Liver (tissue), 3 donors: ENCODE results near the gene UCK2.

ENCODE experiments used
- EGR1 ChIP-seq, 2 donors: IDR thresholded peaks; 2 replicates each; pipeline ENCODE4 v1.6.1; 2016 to 2018; ENCODE audit warnings: antibody characterized with exemption in 2 of 2, low read depth in 2 of 2
- FOXA1 ChIP-seq: IDR thresholded peaks from 2 replicates; pipeline ENCODE4 v1.6.1; 2016; ENCODE audit warnings: antibody characterized with exemption
- TAF1 ChIP-seq: conservative IDR thresholded peaks from 2 replicates; pipeline ENCODE4 v1.6.1; 2016; ENCODE audit warnings: antibody characterized with exemption, mild to moderate bottlenecking
- TF ChIP-seq, protein P1 (sequence below): fragments of 150-350 bp; IDR thresholded peaks from 2 replicates; pipeline ENCODE4 v1.5.1; 2017; ENCODE audit warnings: improper control_type of control experiment, low read depth, low read length; ENCODE audit not compliant: missing input control
- donor health status: healthy.
- donor health status: healthy.

- TF ChIP-seq, protein P1, sequence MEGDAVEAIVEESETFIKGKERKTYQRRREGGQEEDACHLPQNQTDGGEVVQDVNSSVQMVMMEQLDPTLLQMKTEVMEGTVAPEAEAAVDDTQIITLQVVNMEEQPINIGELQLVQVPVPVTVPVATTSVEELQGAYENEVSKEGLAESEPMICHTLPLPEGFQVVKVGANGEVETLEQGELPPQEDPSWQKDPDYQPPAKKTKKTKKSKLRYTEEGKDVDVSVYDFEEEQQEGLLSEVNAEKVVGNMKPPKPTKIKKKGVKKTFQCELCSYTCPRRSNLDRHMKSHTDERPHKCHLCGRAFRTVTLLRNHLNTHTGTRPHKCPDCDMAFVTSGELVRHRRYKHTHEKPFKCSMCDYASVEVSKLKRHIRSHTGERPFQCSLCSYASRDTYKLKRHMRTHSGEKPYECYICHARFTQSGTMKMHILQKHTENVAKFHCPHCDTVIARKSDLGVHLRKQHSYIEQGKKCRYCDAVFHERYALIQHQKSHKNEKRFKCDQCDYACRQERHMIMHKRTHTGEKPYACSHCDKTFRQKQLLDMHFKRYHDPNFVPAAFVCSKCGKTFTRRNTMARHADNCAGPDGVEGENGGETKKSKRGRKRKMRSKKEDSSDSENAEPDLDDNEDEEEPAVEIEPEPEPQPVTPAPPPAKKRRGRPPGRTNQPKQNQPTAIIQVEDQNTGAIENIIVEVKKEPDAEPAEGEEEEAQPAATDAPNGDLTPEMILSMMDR = no peak
- no peak for TF ChIP-seq TAF1
- no peak for TF ChIP-seq EGR1 (IDR thresholded peaks at IDR 0.05; ENCODE audit: low read depth in 2 of 2)
- TF ChIP-seq FOXA1 = no peak
Measured at GRCh38 chr1:165924117-165924516, 96.7 kb downstream of the UCK2 start.
